H1 (cell line): ENCODE results near the gene SLC44A5.

Experiments used
- EZH2 ChIP-seq: fragments of 200-600 bp; sonication (generic); IDR thresholded peaks from 2 replicates; pipeline ENCODE4 v1.7.1; 2012; ENCODE audit warnings: low read depth, mild to moderate bottlenecking, moderate library complexity, low read length, inconsistent platforms; ENCODE audit not compliant: severe bottlenecking
- RAD21 ChIP-seq, 2 experiments: IDR thresholded peaks in 1 of 2; conservative IDR thresholded peaks in 1 of 2; 2 replicates each; pipeline ENCODE4 v1.6.1; 2011; ENCODE audit warnings: low read depth in 2 of 2, low read length in 2 of 2, improper control_type of control experiment in 1 of 2, inconsistent platforms in 1 of 2, mild to moderate bottlenecking in 1 of 2, moderate library complexity in 1 of 2
- TF ChIP-seq, protein P1 (sequence below), 3 experiments: IDR thresholded peaks; 1 replicate in 2 of 3; 2 replicates in 1 of 3; pipeline versions ENCODE4 v1.5.1 to v1.6.1; 2011; ENCODE audit warnings: low read length in 3 of 3, mild to moderate bottlenecking in 3 of 3, inconsistent platforms in 2 of 3, low read depth in 1 of 3, moderate library complexity in 1 of 3; ENCODE audit not compliant: insufficient read depth in 1 of 3; ENCODE audit errors: control extremely low read depth in 1 of 3

DNA sequence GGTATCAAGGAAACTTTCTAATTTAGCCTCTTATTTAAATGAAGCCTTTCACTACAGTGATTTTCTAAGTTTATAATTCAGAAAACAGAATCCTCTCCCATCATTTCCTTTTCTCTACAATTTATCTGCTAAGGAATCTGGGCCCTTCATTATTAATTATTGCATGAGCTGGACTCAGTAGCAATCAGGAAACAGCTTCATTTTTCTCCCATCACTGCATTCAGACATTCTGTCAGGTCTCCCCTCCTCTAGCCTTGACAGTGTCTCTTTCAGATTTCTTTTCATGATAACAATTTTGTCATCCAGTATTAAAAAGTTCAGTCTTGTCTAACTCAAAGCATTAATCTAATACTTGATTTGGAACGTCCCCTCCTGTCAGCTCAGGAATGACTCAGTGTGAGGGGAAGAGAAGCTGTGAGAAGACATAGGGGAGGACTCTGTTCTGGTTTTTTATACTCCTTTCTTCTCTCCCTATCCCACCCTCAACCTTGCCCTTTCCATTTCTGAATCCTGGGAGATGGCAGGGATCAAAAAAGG, 28.1 kb downstream of the SLC44A5 start:
- TF ChIP-seq RAD21 (IDR thresholded peaks at IDR 0.05 in 1 of 2, conservative IDR thresholded peaks at IDR 0.05 in 1 of 2; ENCODE audit: low read depth in 2 of 2, low read length in 2 of 2) (peak in 1 of 2 experiments; percentile 12; a peak in 1 of 4 replicates), EZH2 (no peak)
- TF ChIP-seq, protein P1, sequence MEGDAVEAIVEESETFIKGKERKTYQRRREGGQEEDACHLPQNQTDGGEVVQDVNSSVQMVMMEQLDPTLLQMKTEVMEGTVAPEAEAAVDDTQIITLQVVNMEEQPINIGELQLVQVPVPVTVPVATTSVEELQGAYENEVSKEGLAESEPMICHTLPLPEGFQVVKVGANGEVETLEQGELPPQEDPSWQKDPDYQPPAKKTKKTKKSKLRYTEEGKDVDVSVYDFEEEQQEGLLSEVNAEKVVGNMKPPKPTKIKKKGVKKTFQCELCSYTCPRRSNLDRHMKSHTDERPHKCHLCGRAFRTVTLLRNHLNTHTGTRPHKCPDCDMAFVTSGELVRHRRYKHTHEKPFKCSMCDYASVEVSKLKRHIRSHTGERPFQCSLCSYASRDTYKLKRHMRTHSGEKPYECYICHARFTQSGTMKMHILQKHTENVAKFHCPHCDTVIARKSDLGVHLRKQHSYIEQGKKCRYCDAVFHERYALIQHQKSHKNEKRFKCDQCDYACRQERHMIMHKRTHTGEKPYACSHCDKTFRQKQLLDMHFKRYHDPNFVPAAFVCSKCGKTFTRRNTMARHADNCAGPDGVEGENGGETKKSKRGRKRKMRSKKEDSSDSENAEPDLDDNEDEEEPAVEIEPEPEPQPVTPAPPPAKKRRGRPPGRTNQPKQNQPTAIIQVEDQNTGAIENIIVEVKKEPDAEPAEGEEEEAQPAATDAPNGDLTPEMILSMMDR (IDR thresholded peaks at IDR 0.05; ENCODE audit: control extremely low read depth in 1 of 3, insufficient read depth in 1 of 3, low read depth in 1 of 3, low read length in 3 of 3) = no peak
